SK-MEL-5 (cell line): ENCODE measurements around the gene CDC6. TPM values are rescaled to one million over a fixed set of nuclear protein-coding genes. Genes with fewer than 3 reads are reported as not detected.
A peak's percentile ranks its signal among the peaks of the same experiment; 100 is the strongest.

Source experiments
- DNase-seq: peaks from one replicate; pipeline ENCODE4 v3.0.0-alpha.2; 2016; ENCODE audit warnings: low read depth, low spot score
- in situ Hi-C: cut with HindIII; loops from 2 replicates; pipeline ENCODE4 v1.10.0; 2016; ENCODE audit warnings: low sequenced_read_pairs, high pct_unique_total_duplicates, low pct_unique_long_range_greater_than_20kb
- total RNA-seq: library from RNA; depleted of rRNA; stranded (reverse); fragments of >200 nt; shearing (Covaris generic); gene quantifications from 2 replicates; pipeline ENCODE4 v1.2.3, GENCODE V29; 2014

The CDC6 gene
- total RNA-seq, 1 experiment from 2014 or later: 54.7 TPM

DNA sequence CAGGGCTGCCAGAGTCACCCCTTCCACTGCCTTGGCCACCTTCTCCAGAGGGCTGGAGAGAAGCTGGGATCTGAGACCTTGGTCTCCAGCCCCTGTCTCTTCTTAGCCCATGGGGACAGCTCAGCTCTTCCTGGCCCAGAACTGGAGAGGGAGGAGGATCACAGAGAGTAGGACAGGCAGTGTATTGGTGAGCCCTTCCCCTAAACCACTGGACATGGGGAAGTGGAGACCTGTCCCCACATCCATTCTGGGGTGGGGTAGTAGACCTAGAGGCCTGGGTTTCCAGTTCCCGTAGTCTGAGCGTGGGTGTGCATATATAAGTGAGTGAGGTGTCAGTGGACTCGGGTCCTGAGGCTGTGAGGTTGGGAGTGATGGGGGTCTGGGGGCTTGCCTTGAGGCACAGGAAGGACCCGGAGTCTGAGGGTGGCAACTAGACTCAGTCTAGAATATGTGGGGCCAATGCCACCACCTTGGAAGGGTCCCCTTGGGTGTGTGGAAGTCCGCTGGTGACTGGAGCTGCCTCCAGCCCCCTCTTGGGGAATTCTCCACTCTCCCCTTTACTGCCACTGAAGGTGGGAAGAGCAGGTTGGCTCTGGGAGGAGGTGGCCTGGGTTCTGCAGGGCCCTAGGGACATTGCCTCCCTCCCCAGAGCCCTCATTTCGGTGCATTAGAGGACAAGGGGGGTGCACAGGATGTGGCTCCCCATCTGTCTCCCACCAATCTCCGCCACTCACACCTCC, 56.9 kb downstream of the CDC6 start:
- in situ Hi-C loops: no loop called here
- DNase-seq: no peak

DNA sequence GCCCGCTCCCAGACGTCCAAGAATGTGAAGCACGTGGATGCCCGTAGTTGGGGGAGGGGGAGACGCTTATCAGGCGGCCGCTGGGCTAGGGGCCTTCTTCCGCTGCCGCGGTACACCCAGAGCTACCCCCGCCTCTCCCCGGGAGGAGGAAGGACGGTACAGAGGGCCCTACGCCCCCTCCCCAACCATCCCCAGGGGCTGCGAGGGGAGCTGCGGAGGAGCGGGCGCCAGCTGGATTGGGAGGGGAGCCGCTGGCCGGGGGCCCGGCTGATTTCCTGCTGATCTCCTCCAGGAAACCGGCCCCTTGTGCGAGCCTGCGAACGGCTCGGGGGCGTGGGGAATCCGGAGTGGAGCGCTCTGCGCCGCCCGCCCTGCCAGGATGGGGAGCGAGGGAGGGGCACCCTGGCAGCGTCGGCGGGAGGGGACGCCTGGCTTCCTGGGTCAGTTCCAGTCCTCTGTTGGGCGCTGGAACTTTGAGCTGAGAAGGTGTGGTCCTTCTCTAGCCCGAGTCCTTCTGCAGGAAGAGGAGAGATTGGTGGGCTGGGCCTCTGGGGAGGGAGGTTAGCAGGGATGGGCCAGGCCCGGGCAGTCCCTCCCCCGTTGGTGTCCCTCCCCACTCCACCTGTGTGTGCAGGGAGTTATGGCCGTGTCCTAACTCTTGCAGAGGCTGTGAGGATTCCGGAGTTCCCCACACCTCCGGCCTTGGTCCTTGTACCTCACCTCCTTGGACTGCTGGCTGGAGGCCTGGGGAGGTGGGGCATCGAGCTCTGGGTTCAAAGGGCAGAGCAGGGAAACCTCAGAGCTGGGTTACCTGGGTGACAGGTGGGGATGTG, 57.7 kb downstream of the CDC6 start:
- DNase-seq: no peak
- in situ Hi-C loops: no loop called here

DNA sequence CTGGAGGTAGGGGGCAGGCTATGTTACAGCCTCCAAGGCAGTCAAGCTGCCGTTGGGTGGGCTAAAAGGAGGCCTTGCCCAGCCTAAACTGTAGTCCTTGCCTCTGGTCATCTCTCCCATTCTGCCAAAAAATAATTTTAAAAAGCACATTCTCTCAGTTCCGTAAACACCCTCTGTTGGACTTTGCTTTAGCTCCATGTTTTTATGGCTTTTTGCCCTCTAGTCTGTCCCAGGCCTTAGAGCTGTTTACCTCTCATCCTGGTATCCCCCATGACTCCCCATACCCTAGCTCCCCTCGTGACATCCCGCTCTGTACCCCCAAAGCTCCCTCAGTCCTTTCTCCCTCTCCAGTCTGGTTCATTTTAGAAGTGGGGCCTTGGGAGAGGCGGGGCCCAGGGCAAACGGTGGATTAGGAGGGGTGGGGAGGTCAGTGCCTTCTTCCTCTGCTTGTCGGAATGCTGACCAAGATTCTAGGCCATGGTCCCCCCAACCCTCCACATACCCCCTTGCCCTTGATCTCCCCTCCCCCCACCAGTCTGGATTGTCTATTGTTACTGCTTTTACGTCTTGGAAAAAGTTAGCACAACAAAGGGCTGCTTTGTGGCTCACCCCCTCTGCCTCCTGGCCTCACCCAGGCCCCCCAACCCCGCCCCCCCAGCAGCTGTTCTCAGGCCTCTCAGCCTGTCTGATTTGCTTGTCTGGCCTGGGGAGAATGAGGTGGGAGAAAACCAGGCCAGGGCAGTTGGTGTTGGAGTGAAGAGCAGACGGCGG, 58.5 kb downstream of the CDC6 start:
- peak; percentile 54 for DNase-seq
- in situ Hi-C loops: no loop called here

DNA sequence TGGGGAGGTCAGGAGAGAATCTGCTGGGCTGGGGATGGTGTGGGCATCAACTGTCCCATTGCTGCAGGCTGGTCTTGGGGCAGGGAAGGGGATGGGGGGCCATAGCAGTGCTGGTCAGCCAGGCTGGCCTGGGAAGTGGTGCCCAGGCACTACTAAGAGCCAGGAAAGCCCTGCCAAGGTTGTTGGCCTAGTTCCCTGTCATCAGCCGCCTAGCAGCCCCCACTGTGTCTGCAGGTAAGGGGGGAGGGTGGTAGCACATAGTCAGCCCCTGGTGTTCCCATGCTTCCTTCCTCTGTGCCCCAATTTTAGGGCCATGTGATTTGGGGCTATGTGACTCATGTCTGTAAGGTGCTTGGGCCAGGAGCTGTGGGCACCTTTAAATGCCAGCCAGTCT, 59.1 kb downstream of the CDC6 start:
- DNase-seq: no peak
- in situ Hi-C loops: no loop called here

DNA sequence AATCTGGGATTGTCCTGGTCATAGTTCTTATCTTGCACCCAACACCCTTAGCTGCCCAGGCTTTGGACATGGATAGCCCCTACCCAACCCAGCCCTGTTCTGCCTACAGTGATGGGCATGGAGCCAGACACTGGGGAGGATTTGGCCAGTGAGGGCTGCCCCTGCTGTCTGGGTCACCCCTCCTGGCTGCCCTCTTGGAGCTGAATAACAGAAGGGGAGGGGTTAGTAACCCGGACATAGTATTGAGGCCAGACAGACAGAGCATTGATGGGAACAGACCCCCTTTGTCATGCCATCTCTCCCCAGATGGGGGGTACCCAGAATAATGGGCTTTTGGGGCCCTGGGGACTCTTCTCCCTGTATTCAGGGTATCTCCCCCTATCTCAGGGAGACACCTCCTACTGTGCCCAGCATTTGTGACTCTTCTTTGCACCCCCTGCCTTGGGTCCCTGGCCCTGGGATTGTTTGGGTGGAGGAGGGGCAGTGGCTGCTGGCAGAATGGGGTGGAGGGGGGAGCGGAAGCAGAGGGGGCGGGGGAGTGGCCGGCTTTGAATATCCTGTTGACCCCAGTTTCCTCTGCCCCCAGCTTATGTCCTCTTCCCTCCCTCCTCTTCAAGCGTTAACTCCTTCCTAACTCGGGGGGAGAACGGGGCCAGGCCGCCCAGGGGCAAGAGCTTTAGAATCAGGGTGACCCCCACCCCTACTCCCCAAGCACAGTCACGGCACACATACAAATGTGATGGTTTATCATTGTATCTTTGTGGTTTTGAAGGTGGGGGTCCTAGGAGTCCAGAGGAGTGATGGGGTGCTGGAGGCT, 59.8 kb downstream of the CDC6 start:
- in situ Hi-C loops: no loop called here

DNA sequence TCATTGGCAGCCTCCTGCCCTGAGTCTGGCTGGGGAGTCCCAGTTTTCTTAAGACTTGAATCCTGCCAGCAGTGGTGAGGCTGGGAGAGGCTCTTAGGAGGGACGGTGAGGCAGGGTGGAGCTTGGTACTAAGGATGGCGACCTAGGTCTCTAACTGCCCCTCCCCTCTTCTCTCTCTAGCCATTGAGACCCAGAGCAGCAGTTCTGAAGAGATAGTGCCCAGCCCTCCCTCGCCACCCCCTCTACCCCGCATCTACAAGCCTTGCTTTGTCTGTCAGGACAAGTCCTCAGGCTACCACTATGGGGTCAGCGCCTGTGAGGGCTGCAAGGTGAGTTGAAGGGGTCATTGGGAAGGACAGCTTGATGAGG, 60.4 kb downstream of the CDC6 start:
- in situ Hi-C loops: no loop called here
- DNase-seq: no peak

More for the DNA sequence above, 59.8 kb downstream of the CDC6 start:
- no peak for DNase-seq

DNA sequence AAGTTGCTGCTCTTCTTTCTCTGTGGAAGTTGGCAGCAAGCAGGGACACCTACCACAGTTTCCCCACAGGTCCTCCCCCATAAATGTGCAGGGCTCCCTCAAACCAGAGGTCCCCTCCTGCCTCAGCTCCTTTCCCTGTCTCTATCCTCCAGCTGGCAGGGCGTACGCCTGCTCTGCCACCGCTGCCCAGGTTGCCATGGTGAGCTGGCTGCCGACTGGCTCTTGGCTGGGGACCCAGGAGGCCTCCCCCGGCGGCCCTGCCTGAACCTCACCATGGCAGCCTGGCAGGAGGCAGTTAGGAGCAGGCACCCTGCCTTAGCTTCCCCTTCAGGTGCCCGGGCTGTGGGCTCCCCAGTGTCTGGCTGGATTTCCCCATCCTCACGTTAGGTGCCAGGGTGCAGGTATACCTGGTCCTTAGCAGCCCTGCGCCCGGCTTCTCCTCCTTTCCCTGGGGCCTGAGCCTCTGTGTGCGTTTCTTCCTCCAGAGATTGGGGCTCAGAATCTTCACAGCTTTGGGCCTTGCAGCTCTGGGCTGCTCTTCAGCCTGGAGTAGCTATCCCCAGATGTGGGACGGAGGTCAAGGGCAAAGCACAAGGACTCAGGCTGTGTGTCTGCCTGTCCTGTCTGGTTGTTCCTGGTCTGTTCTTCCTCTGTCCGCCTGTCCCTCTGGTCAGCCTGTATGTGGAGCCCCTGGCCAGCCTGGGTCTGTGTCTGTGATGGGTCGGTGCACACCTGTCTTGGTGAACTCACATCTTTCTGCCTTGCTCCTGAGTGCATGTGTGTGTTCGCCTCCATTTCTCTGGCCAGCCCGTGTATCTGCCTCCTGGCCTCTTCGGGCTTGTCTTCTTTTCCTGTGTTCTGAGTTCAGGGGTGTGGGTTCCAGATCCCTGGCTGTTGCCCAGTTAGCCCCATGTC, 61.1 kb downstream of the CDC6 start:
- no peak for DNase-seq
- in situ Hi-C loops: no loop called here

DNA sequence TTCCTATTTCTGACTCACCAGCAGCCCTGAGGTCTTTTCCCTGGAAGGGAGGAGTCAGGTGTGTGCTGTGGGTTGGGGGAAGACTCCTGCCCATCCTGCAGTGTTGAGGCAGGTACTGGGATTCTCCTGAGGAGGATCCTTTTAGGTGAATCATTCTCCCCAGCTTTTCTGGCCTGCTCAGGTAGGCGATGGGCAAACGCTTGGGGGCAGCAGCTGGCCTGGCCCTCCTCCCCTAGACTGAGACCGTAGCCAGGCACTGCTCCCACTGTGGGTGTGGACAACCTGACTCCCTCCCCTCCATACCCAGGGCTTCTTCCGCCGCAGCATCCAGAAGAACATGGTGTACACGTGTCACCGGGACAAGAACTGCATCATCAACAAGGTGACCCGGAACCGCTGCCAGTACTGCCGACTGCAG, 61.8 kb downstream of the CDC6 start:
- DNase-seq: no peak

DNA sequence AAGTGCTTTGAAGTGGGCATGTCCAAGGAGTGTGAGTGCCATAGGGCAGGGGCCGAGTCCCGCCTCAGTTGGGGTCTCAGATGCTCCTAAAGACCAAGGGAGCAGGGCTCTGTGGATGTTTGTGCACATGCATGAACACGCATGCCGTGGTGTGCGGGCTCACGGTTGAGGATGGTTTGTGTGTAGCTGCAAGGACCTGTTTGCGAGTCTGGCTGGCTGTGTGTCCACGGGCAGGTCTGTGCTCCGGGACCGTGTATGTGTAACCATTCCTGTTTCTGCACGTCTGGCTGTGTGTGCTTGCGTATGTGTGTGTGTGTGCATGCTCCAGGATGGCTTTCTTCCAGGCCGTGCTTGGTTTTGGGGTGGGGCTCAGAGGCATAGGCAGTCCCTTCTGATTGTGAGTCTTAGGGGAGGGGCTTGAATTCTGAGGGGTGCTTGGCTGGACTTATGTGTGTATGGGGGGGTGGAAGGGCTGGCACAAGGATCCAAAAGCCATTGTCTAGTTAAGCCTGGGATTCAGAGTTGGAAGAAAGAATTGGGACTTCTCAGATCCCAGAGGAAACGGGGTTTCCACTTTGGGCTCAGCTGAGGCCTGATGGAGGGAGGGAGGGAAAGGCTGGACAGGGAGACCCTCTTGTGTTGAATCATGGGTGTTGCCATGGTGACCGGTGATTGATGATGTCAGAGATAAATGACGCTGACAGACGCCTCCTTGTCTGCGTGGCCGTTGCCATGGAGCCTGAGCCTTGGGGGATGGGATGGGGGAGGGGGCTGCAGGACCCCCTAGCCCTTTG, 62.4 kb downstream of the CDC6 start:
- in situ Hi-C loops: no loop called here
- DNase-seq: peak; percentile 15

More for the DNA sequence above, 61.8 kb downstream of the CDC6 start:
- in situ Hi-C loops: no loop called here

DNA sequence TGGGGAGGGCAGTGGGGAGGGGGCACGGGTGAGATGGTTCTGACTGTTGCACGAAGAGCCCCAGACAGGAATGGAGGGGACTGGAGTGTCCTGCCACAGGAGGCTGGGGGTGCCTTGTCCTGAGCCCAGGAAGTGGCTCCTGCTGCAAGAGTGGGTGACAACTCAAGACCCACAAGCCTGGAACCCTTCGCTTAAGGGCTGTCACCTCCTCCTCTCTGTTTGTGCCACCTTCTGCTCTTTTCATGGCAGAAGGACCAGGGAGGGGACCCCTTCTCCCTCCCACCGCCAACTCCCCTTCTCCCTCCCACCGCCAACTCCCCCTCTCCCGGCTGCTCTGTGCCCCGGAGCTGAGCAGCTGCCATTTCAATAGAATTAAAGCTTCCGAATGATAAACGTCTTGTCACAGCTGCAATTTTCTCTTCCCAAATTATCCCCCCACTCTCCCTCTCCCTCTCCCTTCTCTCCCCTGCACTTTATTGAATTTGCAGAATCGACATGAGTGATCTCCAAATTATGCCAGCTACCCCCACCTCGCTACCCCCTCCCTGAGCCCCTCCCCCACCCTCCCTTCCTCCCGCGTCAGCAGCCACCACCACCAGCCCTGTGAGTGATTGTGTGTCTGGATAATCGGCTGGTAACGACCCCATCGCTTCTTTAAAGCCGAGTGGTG, 63.1 kb downstream of the CDC6 start:
- DNase-seq: no peak

DNA sequence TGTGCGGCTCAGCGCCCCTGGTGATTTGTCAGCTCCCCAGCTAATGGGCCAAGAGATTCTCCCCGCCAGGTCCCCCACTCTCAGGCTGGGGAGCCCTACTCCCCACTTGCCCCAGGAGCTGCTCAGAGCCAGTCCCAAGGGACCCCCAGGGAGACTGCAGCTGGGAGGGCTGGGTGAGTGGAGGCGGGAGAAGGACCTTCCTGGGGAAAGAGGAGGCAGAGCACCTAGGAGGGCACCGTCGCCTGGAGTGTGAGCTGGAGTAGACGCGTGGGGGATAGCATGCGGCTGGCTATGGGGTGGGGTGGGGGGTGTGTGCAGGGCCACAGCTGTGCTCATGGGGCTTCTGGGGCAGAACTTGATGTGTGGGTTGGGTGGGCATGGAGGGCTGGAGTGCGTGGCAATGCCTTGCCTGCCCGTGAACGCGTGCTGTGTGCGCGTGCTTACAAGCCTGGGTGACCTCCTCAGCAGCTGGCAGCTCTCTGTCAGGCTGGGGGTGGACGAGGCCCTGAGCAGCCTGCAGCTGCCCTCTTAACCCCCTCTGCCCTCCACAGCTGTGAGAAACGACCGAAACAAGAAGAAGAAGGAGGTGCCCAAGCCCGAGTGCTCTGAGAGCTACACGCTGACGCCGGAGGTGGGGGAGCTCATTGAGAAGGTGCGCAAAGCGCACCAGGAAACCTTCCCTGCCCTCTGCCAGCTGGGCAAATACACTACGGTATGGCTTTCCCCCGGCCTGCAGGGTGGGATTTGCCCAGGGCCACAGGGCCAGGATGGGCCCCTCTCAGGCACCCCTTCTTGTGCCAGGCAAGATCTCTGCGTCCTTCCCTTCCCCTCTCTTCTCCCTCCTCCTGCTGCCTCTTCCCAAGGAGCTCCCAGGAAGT, 63.9 kb downstream of the CDC6 start:
- in situ Hi-C loops: no loop called here
- DNase-seq: no peak

More for the DNA sequence above, 63.1 kb downstream of the CDC6 start:
- in situ Hi-C loops: no loop called here

DNA sequence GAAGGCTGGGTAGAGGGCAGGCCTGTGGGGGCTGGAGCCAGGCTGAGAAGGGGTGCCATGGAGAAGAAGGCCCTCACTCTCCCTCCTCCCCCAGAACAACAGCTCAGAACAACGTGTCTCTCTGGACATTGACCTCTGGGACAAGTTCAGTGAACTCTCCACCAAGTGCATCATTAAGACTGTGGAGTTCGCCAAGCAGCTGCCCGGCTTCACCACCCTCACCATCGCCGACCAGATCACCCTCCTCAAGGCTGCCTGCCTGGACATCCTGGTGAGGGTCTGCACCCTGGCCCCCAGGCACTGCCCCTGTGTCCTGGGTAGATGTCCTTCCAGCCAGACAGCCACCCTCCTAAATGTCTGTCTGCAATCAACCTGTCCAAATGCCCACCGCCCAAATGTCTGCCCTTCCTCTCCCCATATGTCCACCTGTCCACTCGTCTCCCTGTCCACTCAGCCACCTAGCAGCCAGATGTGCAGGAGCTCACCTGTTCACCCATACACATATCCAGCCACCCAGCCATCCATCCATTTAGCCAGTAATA, 64.6 kb downstream of the CDC6 start:
- no peak for DNase-seq
- in situ Hi-C loops: no loop called here

DNA sequence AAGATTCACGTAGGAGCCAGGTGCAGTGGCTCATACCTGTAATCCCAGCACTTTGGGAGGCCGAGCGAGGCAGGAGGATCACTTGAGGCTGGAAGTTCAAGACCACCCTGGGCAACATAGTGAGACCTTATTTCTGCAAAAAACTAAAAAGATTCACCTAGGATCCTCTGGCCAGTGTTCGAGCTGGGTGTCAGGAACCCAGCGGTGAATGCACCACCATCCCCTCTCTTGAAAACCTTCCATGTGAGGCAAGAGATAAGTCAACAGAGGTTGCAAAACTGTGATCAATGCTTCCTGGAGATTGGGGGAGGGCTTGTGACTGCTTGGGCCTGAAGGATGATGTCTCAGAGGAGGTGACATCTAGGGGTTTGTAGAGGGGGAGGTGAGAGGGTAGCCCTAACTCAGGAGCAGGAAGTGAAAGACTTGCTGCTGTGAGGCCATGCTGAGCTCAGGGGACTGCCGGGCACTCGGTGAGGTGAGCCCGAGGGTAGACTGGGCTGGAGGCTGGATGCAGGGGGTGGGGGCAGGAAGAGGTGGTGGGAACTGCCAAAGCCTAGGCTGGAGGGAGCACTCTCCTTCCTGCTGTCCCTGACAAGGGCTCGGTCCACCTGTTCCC, 65.2 kb downstream of the CDC6 start:
- DNase-seq: no peak
- in situ Hi-C loops: no loop called here
